Sigmoid colon (tissue), 4 donors: ENCODE measurements around the gene PAK2.

Source experiments
- EP300 ChIP-seq, 4 donors: sonication (generic); formaldehyde crosslinking; IDR thresholded peaks; one replicate each; pipeline ENCODE4 v1.6.1; 2017; ENCODE audit warnings: antibody characterized with exemption in 4 of 4
- TF ChIP-seq, protein P1 (sequence below), 4 experiments: fragments of 450-650 bp in 3 of 4; fragments of 200-600 bp in 1 of 4; IDR thresholded peaks; one replicate each; pipeline ENCODE4 v1.5.1; 2016 to 2019; ENCODE audit warnings: antibody characterized with exemption in 4 of 4, mild to moderate bottlenecking in 3 of 4, moderate library complexity in 2 of 4

DNA sequence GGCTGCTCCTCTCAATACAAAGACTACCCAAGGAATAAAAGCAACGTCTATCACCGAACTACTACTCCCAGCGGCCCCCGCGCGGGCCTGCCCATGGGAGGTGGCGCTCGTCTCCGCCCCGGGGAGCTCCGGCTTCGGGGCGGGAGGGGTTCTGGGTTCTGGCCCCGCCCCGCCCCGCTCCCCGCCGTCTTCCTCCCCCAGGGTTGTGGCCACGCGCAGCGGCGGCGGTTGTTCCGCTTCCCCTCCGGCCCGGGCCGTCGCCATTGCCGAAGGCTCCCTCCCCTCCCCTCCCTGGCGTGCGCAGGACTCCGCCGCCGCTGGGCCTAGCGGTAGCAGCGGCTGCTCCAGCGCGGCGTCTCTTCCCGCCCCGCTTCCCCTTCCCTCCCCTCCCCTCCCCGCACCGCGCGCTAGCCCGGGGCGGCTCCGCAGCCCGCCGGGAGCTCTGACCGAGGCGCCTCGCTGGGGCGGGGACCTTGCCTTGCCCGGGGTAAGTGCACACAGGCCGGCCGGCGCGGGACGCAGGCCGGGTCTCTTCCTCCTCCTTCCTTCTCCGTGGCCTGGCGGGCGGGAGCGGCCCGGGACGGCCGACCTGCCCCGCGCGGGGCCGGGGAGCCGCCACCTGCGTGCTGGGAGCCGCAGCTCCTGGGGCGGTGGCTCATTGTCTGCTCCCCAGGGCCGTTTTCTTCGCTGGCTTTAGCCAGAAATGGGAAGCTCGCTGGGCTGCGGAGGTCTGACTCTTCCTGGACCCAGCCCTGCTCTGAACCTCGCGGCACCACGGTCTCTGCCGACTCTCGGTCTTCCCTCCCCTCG, at the start of gene PAK2:
- TF ChIP-seq, protein P1, sequence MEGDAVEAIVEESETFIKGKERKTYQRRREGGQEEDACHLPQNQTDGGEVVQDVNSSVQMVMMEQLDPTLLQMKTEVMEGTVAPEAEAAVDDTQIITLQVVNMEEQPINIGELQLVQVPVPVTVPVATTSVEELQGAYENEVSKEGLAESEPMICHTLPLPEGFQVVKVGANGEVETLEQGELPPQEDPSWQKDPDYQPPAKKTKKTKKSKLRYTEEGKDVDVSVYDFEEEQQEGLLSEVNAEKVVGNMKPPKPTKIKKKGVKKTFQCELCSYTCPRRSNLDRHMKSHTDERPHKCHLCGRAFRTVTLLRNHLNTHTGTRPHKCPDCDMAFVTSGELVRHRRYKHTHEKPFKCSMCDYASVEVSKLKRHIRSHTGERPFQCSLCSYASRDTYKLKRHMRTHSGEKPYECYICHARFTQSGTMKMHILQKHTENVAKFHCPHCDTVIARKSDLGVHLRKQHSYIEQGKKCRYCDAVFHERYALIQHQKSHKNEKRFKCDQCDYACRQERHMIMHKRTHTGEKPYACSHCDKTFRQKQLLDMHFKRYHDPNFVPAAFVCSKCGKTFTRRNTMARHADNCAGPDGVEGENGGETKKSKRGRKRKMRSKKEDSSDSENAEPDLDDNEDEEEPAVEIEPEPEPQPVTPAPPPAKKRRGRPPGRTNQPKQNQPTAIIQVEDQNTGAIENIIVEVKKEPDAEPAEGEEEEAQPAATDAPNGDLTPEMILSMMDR (IDR thresholded peaks at IDR 0.05): no peak
- TF ChIP-seq EP300 (IDR thresholded peaks at IDR 0.05): no peak
